HepG2 (cell line): ENCODE measurements around the gene BARHL2. TPM values are rescaled to one million over a fixed set of nuclear protein-coding genes. Genes with fewer than 3 reads are reported as not detected.

Experiments used
- ATAC-seq: fragments of 200-7000 bp; cut with Tn5 transposase; 3 replicates; pipeline ENCODE4 v1.9.1; 2020; ENCODE audit warnings: mild to moderate bottlenecking, moderate library complexity
- BruUV-seq: library from RNA; stranded (reverse); fragments of 400-500 nt; replicated peaks from 2 replicates; lab custom pipeline; 2021; lab: Mats Ljungman, UMichigan
- CTCF ChIA-PET: fragments of 300-600 bp; formaldehyde crosslinking; extraction: SDS; loops from one replicate; lab custom pipeline; 2021; ENCODE audit warnings: low total read pairs, inconsistent platforms, low intra/inter-chr PET ratio; lab: Yijun Ruan, JAX
- POLR2A ChIA-PET: fragments of 350-600 bp; sonication (Branson Sonifier 250); formaldehyde crosslinking; loops from one replicate; lab custom pipeline; 2020; ENCODE audit warnings: antibody characterized with exemption, inconsistent platforms; lab: Yijun Ruan, JAX
- DNase-seq: peaks from one replicate; pipeline ENCODE4 v3.0.0-alpha.2; 2015; ENCODE audit warnings: low spot score
- FAIRE-seq: peaks from 3 replicates; lab custom pipeline; 2011; peaks lifted over from hg19 to GRCh38; lab: Jason Lieb, UNC
- H2AFZ ChIP-seq: one replicate; pipeline ENCODE4 v1.6.1; 2011; ENCODE audit warnings: low read length, inconsistent platforms
- H3K27ac ChIP-seq: fragments of 300-600 bp; 3 replicates; pipeline ENCODE4 v1.8.0; 2011; ENCODE audit warnings: mixed run types, mild to moderate bottlenecking, mixed read lengths, low read length, inconsistent platforms; ENCODE audit not compliant: insufficient read depth; ENCODE audit errors: extremely low read length
- H3K27me3 ChIP-seq, 2 experiments: fragments of 200-600 bp in 1 of 2; 2 replicates in 1 of 2; 3 replicates in 1 of 2; pipeline versions ENCODE4 v1.6.0 to v1.8.0; 2011; ENCODE audit warnings: low read length in 2 of 2, mild to moderate bottlenecking in 2 of 2, moderate library complexity in 2 of 2, inconsistent platforms in 1 of 2; ENCODE audit not compliant: insufficient read depth in 2 of 2, control insufficient read depth in 1 of 2
- H3K36me3 ChIP-seq, 2 experiments: fragments of 200-600 bp in 1 of 2; replicated peaks in 1 of 2; 2 replicates in 1 of 2; 3 replicates in 1 of 2; pipeline versions ENCODE4 v1.5.1 to v1.8.0; 2011; ENCODE audit warnings: low read length in 2 of 2, inconsistent platforms in 1 of 2; ENCODE audit not compliant: insufficient read depth in 2 of 2, control insufficient read depth in 1 of 2
- H3K4me1 ChIP-seq: 2 replicates; pipeline ENCODE4 v1.5.1; 2012; ENCODE audit warnings: low read length, inconsistent platforms; ENCODE audit not compliant: insufficient read depth
- H3K4me2 ChIP-seq: 2 replicates; pipeline ENCODE4 v1.6.0; 2011; ENCODE audit warnings: low read depth, low read length, inconsistent platforms
- H3K4me3 ChIP-seq, 3 experiments: fragments of 200-600 bp in 1 of 3; sonication (generic), shearing (Covaris generic) in 1 of 3; replicated peaks in 1 of 3; 2 replicates each; pipeline ENCODE4 v1.5.1; 2011 to 2016; ENCODE audit warnings: low read length in 3 of 3, inconsistent platforms in 2 of 3, low read depth in 2 of 3, mild to moderate bottlenecking in 2 of 3, control low read depth in 1 of 3, mixed read lengths in 1 of 3; ENCODE audit not compliant: insufficient read depth in 1 of 3
- H3K79me2 ChIP-seq: one replicate; pipeline ENCODE4 v1.6.1; 2011; ENCODE audit warnings: low read length, inconsistent platforms; ENCODE audit not compliant: insufficient read depth
- H3K9ac ChIP-seq: 2 replicates; pipeline ENCODE4 v1.6.0; 2011; ENCODE audit warnings: mild to moderate bottlenecking, low read depth, low read length, inconsistent platforms; ENCODE audit not compliant: insufficient read depth
- H3K9me3 ChIP-seq: 2 replicates; pipeline ENCODE4 v1.5.1; 2012; ENCODE audit warnings: mild to moderate bottlenecking, low read length
- H4K20me1 ChIP-seq: 2 replicates; pipeline ENCODE4 v1.6.0; 2011; ENCODE audit warnings: inconsistent platforms, mild to moderate bottlenecking, low read length, moderate library complexity; ENCODE audit not compliant: insufficient read depth
- ATF3 ChIP-seq: sonication (generic); formaldehyde crosslinking; IDR thresholded peaks from 2 replicates; pipeline ENCODE4 v1.4.0; 2020; ENCODE audit warnings: missing genetic modification reagents
- E2F1 ChIP-seq: sonication (generic); formaldehyde crosslinking; IDR thresholded peaks from 2 replicates; pipeline ENCODE4 v1.5.0; 2020; ENCODE audit warnings: missing genetic modification reagents
- FOXP1 ChIP-seq, 2 experiments: fragments of 450-650 bp in 1 of 2; IDR thresholded peaks; 2 replicates each; pipeline ENCODE4 v1.6.1; 2017 to 2018; ENCODE audit warnings: antibody characterized with exemption in 1 of 2
- GTF3A ChIP-seq: sonication (generic); formaldehyde crosslinking; conservative IDR thresholded peaks from 2 replicates; pipeline ENCODE4 v1.4.0; 2020; ENCODE audit warnings: mild to moderate bottlenecking, missing genetic modification reagents
- HCFC1 ChIP-seq: fragments of 150-350 bp; IDR thresholded peaks from 2 replicates; pipeline ENCODE4 v1.6.1; 2014; ENCODE audit warnings: low read depth, low read length
- NFKB2 ChIP-seq: sonication (generic); formaldehyde crosslinking; IDR thresholded peaks from 2 replicates; pipeline ENCODE4 v1.4.0; 2020; ENCODE audit warnings: missing genetic modification reagents, borderline replicate concordance
- RFX5 ChIP-seq: IDR thresholded peaks from 2 replicates; pipeline ENCODE4 v1.6.1; 2011; ENCODE audit warnings: low read depth, low read length, improper control_type of control experiment
- SRSF1 ChIP-seq: fragments of 200-400 bp; formaldehyde crosslinking; optimal IDR thresholded peaks from 2 replicates; pipeline ENCODE3; 2017; ENCODE audit warnings: mild to moderate bottlenecking, low read depth, low read length, moderate library complexity
- TFDP2 ChIP-seq: sonication (generic); formaldehyde crosslinking; IDR thresholded peaks from 2 replicates; pipeline ENCODE4 v1.4.0; 2020; ENCODE audit warnings: missing genetic modification reagents
- THYN1 ChIP-seq: sonication (generic); formaldehyde crosslinking; IDR thresholded peaks from 2 replicates; pipeline ENCODE4 v1.8.1; 2023; ENCODE audit warnings: low read depth, mild to moderate bottlenecking, moderate library complexity, missing genetic modification reagents, borderline replicate concordance
- YY1 ChIP-seq: IDR thresholded peaks from 2 replicates; pipeline ENCODE4 v1.6.1; 2011; ENCODE audit warnings: low read length, low read depth, moderate library complexity, mild to moderate bottlenecking; ENCODE audit not compliant: insufficient read depth, insufficient replicate concordance
- ZBTB14 ChIP-seq: sonication (generic); formaldehyde crosslinking; IDR thresholded peaks from 2 replicates; pipeline ENCODE4 v1.4.0; 2020; ENCODE audit warnings: missing genetic modification reagents
- ZFX ChIP-seq: sonication (generic); formaldehyde crosslinking; IDR thresholded peaks from 2 replicates; pipeline ENCODE4 v1.4.0; 2020; ENCODE audit warnings: mild to moderate bottlenecking, low read depth, missing genetic modification reagents, moderate library complexity
- ZNF501 ChIP-seq: sonication (generic); formaldehyde crosslinking; IDR thresholded peaks from 2 replicates; pipeline ENCODE4 v1.5.1; 2020; ENCODE audit warnings: mild to moderate bottlenecking, moderate library complexity, missing genetic modification reagents
- ZNF557 ChIP-seq: sonication (generic); formaldehyde crosslinking; IDR thresholded peaks from 2 replicates; pipeline ENCODE4 v1.4.0; 2020; ENCODE audit warnings: missing genetic modification reagents
- ZNF577 ChIP-seq: sonication (generic); formaldehyde crosslinking; IDR thresholded peaks from 2 replicates; pipeline ENCODE4 v1.4.0; 2020; ENCODE audit warnings: mild to moderate bottlenecking, low read depth, missing genetic modification reagents, borderline replicate concordance
- WGBS: methylation state at CpG from one replicate; pipeline ENCODE4 v1.1.6; 2017; ENCODE audit warnings: low lambda C conversion rate; 5-methylcytosine and 5-hydroxymethylcytosine counted together
- in situ Hi-C: cut with HindIII; loops from 2 replicates; pipeline ENCODE4 v1.10.0; 2017; ENCODE audit warnings: low pct_unique_long_range_greater_than_20kb; ENCODE audit not compliant: extremely low pct_ligation_motif_present
- intact Hi-C: fragments of 100-400 bp; cut with micrococcal nuclease; formaldehyde crosslinking; loops from one replicate; pipeline ENCODE4 v1.10.0; 2022; ENCODE audit not compliant: unreplicated experiment
- polyA plus RNA-seq, 8 experiments: library from polyadenylated mRNA; depleted of rRNA in 3 of 8; stranded (reverse) in 7 of 8; unstranded in 1 of 8; fragments of >200 nt; fragmentation: Illumina TruSeq in 4 of 8; extraction: Trizol in 4 of 8; gene quantifications; 2 replicates each; pipeline versions ENCODE4 v1.2.1 to v1.2.3, GENCODE V29; 2011 to 2016; ENCODE audit warnings: low read depth in 4 of 8, missing spikeins in 1 of 8, mixed read lengths in 1 of 8; ENCODE audit not compliant: insufficient read depth in 1 of 8
- total RNA-seq, 5 experiments: library from RNA; depleted of rRNA; stranded (reverse); fragments of >200 nt; fragmentation: Illumina TruSeq; extraction: Trizol; gene quantifications; 2 replicates each; pipeline ENCODE4 v1.2.3, GENCODE V29; 2016; ENCODE audit warnings: low read depth in 1 of 5

BARHL2 gene
- total and polyA plus RNA-seq, 2 of the 13 experiments (the other 11 are each of a cell fraction or from before 2014, with no cell fraction given), result not detected

- intact Hi-C loops (no loop called here), in situ Hi-C loops (no loop called here)
- Histone ChIP-seq H3K9ac (no peak overlapping the region), H3K4me1 (no peaks in the 10 kb centered on the region), H2AFZ (no peak overlapping the region), H3K27me3 (peaks cover 12 to 55% of the 10 kb centered on the region in 2 experiments), H3K9me3 (no peaks in the 10 kb centered on the region), H4K20me1 (no peaks in the 10 kb centered on the region), H3K79me2 (no peaks in the 10 kb centered on the region), H3K27ac (no peak overlapping the region), H3K4me2 (no peak overlapping the region), H3K36me3 (no peaks in the 10 kb centered on the region), H3K4me3 (no peak overlapping the region)
- whole genome bisulfite sequencing, result 39% methylated on average over 13 of the region's 15 CpGs
- TF ChIP-seq GTF3A (no peak), TFDP2 (CRISPR knock-in tag) (no peak), ZNF557 (CRISPR knock-in tag) (no peak), SRSF1 (no peak), E2F1 (CRISPR knock-in tag) (no peak), ATF3 (no peak), NFKB2 (no peak), ZBTB14 (CRISPR knock-in tag) (no peak), FOXP1 (IDR thresholded peaks at IDR 0.05) (no peak), FOXP1 (CRISPR knock-in tag; IDR thresholded peaks at IDR 0.05) (no peak), RFX5 (no peak), ZNF501 (no peak), HCFC1 (no peak), THYN1 (no peak), ZFX (CRISPR knock-in tag) (no peak), ZNF577 (CRISPR knock-in tag) (no peak), YY1 (no peak)
- CTCF ChIA-PET, result no interaction called here
- ATAC-seq (no peak), FAIRE-seq (no peak), DNase-seq (no peak)
- no TSS peak for BruUV-seq
- POLR2A ChIA-PET, result no interaction called here
These were observed 905 bp downstream of the BARHL2 start for GRCh38 chr1:90716243-90716551.
